Measurements from ENCODE around the gene NRXN3.

NRXN3 gene

DNA sequence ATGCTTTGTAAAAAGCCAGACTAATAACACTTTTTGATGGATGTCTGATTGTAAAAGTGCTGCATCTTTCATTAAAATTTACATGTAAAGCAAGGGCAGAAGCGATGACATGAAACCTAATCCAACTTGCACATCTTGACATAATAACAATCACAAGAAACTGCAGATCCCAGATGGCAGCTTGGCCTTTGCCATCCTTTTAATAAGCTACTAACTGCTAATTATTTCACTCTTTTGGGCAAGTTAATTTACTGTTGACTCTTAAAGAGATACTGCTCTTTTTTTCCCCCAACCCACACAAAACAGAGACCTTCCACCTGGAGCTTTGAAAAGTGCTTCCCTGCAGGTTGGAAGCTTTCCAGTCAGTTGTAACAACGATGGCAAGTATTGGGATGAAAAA is 137.5 kb downstream of the NRXN3 start:
- no peaks in the 10 kb centered on the region for H3K9me3 Mint-ChIP-seq
- no peak overlapping the region for H3K27ac Mint-ChIP-seq
- DNase-seq = no peak
- H3K36me3 Mint-ChIP-seq = no peaks in the 10 kb centered on the region
- no peaks in the 10 kb centered on the region for H3K4me1 Mint-ChIP-seq
- CTCF ChIA-PET = no interaction called here
- H3K4me3 Mint-ChIP-seq = no peak overlapping the region
- no peaks in the 10 kb centered on the region for H3K27me3 Mint-ChIP-seq

DNA sequence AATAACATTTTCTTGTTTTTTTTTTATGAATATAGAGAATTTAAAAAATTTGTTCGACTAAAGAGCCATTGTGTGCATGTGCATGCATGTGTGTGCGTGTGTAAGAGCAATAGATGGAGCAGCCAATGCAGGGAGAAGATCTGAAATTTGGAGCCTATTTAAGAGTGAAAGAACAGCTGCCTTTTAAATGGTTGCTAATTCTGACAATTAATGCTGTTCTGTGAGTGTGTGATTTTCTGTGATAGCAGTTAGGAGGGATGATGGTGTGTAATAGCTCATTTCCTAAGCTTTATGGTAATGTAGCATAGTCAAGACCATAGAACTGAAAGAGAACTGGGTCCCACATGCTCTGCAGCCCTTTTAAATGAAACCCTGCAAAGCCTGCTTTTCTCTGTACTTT is 137.9 kb downstream of the NRXN3 start:
- CTCF ChIA-PET = no interaction called here
- Mint-ChIP-seq H3K27ac (no peak overlapping the region), H3K4me3 (no peak overlapping the region), H3K9me3 (no peaks in the 10 kb centered on the region), H3K36me3 (no peaks in the 10 kb centered on the region), H3K4me1 (no peaks in the 10 kb centered on the region), H3K27me3 (no peaks in the 10 kb centered on the region)
- DNase-seq = no peak

GRCh38 chr14:78310272-78310671 is 140.1 kb downstream of the NRXN3 start:
- CTCF ChIA-PET = no interaction called here
- Mint-ChIP-seq H3K4me1 (no peaks in the 10 kb centered on the region), H3K9me3 (no peaks in the 10 kb centered on the region)

DNA sequence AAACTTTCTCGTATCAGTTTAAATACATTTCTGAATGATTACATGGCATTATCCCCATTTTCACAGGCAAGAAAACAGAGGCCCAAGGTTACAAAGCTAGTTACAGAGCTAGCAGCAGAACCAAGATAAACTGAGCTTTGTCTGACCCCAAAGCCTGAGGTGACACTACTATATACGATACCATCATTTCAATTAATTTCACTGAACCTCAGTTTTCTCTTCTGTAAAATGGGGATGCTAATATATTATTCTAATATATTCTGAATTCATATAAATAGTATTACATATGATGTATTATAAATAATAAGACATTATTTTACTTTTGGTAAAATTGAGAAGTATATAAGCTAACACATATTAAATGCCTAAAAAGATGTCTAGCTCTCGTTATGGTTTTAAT is 143.3 kb downstream of the NRXN3 start:
- H3K27me3 Mint-ChIP-seq = no peaks in the 10 kb centered on the region
- no peaks in the 10 kb centered on the region for H3K4me1 Mint-ChIP-seq
- H3K9me3 Mint-ChIP-seq = no peaks in the 10 kb centered on the region
- H3K27ac Mint-ChIP-seq = no peak overlapping the region
- CTCF ChIA-PET = no interaction called here
- DNase-seq = no peak
- H3K36me3 Mint-ChIP-seq = no peaks in the 10 kb centered on the region
- no peak overlapping the region for H3K4me3 Mint-ChIP-seq

More at GRCh38 chr14:78310272-78310671, 140.1 kb downstream of the NRXN3 start:
- no peaks in the 10 kb centered on the region for H3K36me3 Mint-ChIP-seq
- DNase-seq = no peak
- no peaks in the 10 kb centered on the region for H3K27me3 Mint-ChIP-seq
- H3K27ac Mint-ChIP-seq = no peak overlapping the region
- H3K4me3 Mint-ChIP-seq = no peak overlapping the region

GRCh38 chr14:78314484-78314883 is 144.3 kb downstream of the NRXN3 start:
- Mint-ChIP-seq H3K4me3 (no peak overlapping the region), H3K4me1 (no peaks in the 10 kb centered on the region), H3K27ac (no peak overlapping the region), H3K36me3 (no peaks in the 10 kb centered on the region), H3K27me3 (no peaks in the 10 kb centered on the region), H3K9me3 (no peaks in the 10 kb centered on the region)
- CTCF ChIA-PET = no interaction called here
- DNase-seq = no peak

GRCh38 chr14:78316052-78316451 is 145.9 kb downstream of the NRXN3 start:
- H3K36me3 Mint-ChIP-seq = no peaks in the 10 kb centered on the region
- CTCF ChIA-PET = no interaction called here
- H3K27ac Mint-ChIP-seq = no peak overlapping the region
- no peaks in the 10 kb centered on the region for H3K9me3 Mint-ChIP-seq
- no peaks in the 10 kb centered on the region for H3K27me3 Mint-ChIP-seq
- no peaks in the 10 kb centered on the region for H3K4me1 Mint-ChIP-seq
- DNase-seq = no peak
- H3K4me3 Mint-ChIP-seq = no peak overlapping the region

DNA sequence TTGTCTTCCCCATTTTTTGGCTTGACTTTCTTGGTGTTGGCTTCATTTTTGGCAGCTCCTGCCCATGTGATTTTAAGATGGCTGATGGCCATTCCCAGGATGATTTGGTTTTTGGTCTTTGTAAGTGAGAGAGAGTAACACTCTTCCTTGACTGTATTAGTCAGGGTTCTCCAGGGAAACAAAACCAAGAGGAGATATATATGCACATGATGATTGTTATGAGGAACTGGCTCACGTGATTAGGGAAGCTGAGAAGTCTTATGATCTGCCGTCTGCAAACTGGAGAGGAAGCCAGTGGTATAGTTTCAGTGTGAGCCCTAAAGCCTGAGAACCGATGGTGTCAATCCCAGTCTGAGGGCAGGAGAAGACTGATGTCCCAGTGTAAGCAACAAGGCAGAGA is 146.6 kb downstream of the NRXN3 start:
- no peaks in the 10 kb centered on the region for H3K9me3 Mint-ChIP-seq
- no peak overlapping the region for H3K27ac Mint-ChIP-seq
- no peak overlapping the region for H3K4me3 Mint-ChIP-seq
- CTCF ChIA-PET = no interaction called here
- H3K4me1 Mint-ChIP-seq = no peaks in the 10 kb centered on the region
- H3K36me3 Mint-ChIP-seq = no peaks in the 10 kb centered on the region
- DNase-seq = no peak
- H3K27me3 Mint-ChIP-seq = no peaks in the 10 kb centered on the region

DNA sequence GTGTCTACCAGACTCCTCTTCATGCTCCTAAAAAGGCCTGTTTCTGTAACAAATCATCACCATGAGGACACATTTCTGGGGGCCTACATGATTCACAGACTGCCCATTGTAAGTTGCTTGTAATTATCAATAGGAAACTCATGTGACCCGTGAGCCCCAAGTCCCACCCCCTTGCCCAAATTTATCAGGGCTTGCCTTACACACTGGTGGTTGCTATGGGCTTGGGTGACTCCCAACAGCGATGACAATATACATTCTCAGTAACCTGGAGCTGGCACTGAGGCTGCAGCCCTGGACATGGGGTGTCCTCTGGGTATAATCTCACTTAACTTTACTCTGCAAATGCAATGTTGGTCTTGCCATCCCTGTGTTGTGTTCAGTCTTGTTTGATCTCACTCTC is 149.2 kb downstream of the NRXN3 start:
- no peaks in the 10 kb centered on the region for H3K36me3 Mint-ChIP-seq
- no peaks in the 10 kb centered on the region for H3K4me1 Mint-ChIP-seq
- DNase-seq = no peak
- no peak overlapping the region for H3K4me3 Mint-ChIP-seq
- CTCF ChIA-PET = no interaction called here
- no peaks in the 10 kb centered on the region for H3K9me3 Mint-ChIP-seq
- H3K27ac Mint-ChIP-seq = no peak overlapping the region
- H3K27me3 Mint-ChIP-seq = no peaks in the 10 kb centered on the region

GRCh38 chr14:78319887-78320635 is 149.9 kb downstream of the NRXN3 start:
- Mint-ChIP-seq H3K27me3 (no peaks in the 10 kb centered on the region), H3K9me3 (no peaks in the 10 kb centered on the region), H3K27ac (no peak overlapping the region), H3K36me3 (no peaks in the 10 kb centered on the region), H3K4me3 (no peak overlapping the region), H3K4me1 (no peaks in the 10 kb centered on the region)
- CTCF ChIA-PET = no interaction called here
- no peak for DNase-seq

GRCh38 chr14:78324353-78324752 is 154.2 kb downstream of the NRXN3 start:
- CTCF ChIA-PET = no interaction called here
- Mint-ChIP-seq H3K27ac (no peak overlapping the region), H3K4me3 (no peak overlapping the region)

DNA sequence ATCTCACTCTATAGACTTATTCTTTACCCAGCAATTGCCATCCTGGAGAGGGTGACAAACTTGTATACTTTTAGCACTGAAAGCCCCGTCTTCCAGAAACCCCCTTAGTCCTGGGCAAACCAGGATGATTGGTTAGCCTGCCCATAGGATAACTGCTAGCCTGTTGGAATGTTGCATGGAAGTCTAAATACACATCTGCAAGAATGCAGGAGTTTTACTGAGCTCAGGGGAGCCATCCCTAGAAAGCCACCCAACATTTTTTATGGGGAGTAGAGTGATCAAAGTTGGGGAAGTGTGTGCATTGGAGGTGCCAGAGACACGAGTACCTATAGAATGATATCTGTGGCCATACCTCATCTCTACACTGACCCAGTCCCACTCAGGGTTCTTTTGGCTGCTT is 155.7 kb downstream of the NRXN3 start:
- Mint-ChIP-seq H3K36me3 (no peaks in the 10 kb centered on the region), H3K9me3 (no peaks in the 10 kb centered on the region), H3K4me1 (no peaks in the 10 kb centered on the region), H3K4me3 (no peak overlapping the region), H3K27me3 (no peaks in the 10 kb centered on the region), H3K27ac (no peak overlapping the region)
- no peak for DNase-seq
- CTCF ChIA-PET = no interaction called here

More at GRCh38 chr14:78324353-78324752, 154.2 kb downstream of the NRXN3 start:
- no peaks in the 10 kb centered on the region for H3K9me3 Mint-ChIP-seq
- no peaks in the 10 kb centered on the region for H3K4me1 Mint-ChIP-seq
- DNase-seq = no peak
- H3K36me3 Mint-ChIP-seq = no peaks in the 10 kb centered on the region
- no peaks in the 10 kb centered on the region for H3K27me3 Mint-ChIP-seq

- H3K36me3 Mint-ChIP-seq = no peaks in the 10 kb centered on the region
- H3K27me3 Mint-ChIP-seq = no peaks in the 10 kb centered on the region
- H3K27ac Mint-ChIP-seq = no peak overlapping the region
- H3K4me1 Mint-ChIP-seq = no peaks in the 10 kb centered on the region
- H3K4me3 Mint-ChIP-seq = no peak overlapping the region
- CTCF ChIA-PET = no interaction called here
- DNase-seq = no peak
- no peaks in the 10 kb centered on the region for H3K9me3 Mint-ChIP-seq
Observed at GRCh38 chr14:78327426-78328221, 157.5 kb downstream of the NRXN3 start.

- Mint-ChIP-seq H3K9me3 (no peaks in the 10 kb centered on the region), H3K27me3 (no peaks in the 10 kb centered on the region), H3K4me1 (no peaks in the 10 kb centered on the region), H3K27ac (no peak overlapping the region), H3K4me3 (no peak overlapping the region), H3K36me3 (no peaks in the 10 kb centered on the region)
- CTCF ChIA-PET = no interaction called here
- no peak for DNase-seq
Observed at GRCh38 chr14:78329371-78329770, 159.2 kb downstream of the NRXN3 start.

- CTCF ChIA-PET = no interaction called here
- no peaks in the 10 kb centered on the region for H3K36me3 Mint-ChIP-seq
- H3K27ac Mint-ChIP-seq = no peak overlapping the region
- H3K27me3 Mint-ChIP-seq = no peaks in the 10 kb centered on the region
- H3K4me3 Mint-ChIP-seq = no peak overlapping the region
- H3K9me3 Mint-ChIP-seq = no peaks in the 10 kb centered on the region
- no peak for DNase-seq
- no peaks in the 10 kb centered on the region for H3K4me1 Mint-ChIP-seq
Observed at GRCh38 chr14:78335531-78335930, 165.4 kb downstream of the NRXN3 start.

DNA sequence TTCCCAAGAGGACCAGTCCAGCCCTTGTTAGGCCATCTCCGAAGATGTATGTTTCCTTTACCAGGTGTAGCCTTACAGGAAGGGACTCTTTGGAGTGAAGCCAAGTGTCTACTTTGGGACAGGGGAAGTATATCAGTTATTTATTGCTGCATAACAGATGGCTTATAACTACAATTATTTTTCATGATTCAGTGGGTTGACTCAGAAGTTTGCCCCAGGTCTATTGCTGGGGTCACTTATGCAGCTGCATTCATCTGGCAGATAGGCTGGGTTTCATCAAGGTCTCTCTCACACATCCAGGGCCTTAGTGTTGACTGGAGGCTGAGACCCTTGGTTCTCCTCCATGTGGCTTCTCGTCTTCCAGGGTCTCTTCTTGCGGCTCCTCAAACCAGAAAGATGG is 170.1 kb downstream of the NRXN3 start:
- Mint-ChIP-seq H3K36me3 (no peaks in the 10 kb centered on the region), H3K9me3 (no peaks in the 10 kb centered on the region), H3K27ac (no peak overlapping the region), H3K27me3 (no peaks in the 10 kb centered on the region), H3K4me3 (no peak overlapping the region), H3K4me1 (no peaks in the 10 kb centered on the region)
- CTCF ChIA-PET = no interaction called here
- DNase-seq = no peak
